D721Med (cell line): ENCODE measurements around the gene FLAD1.
A peak's percentile ranks its signal among the peaks of the same experiment; 100 is the strongest.

Experiments
- DNase-seq: peaks from one replicate; pipeline ENCODE4 v3.0.0; 2011; ENCODE audit warnings: low spot score; ENCODE audit not compliant: insufficient read length
- FAIRE-seq: peaks from 2 replicates; lab custom pipeline; 2011; peaks lifted over from hg19 to GRCh38; lab: Jason Lieb, UNC
- CTCF ChIP-seq: IDR thresholded peaks from 2 replicates; pipeline ENCODE4 v1.5.1; 2012; ENCODE audit warnings: mild to moderate bottlenecking, control low read depth; ENCODE audit not compliant: insufficient read depth; ENCODE audit errors: missing control alignments

FLAD1 gene

DNA sequence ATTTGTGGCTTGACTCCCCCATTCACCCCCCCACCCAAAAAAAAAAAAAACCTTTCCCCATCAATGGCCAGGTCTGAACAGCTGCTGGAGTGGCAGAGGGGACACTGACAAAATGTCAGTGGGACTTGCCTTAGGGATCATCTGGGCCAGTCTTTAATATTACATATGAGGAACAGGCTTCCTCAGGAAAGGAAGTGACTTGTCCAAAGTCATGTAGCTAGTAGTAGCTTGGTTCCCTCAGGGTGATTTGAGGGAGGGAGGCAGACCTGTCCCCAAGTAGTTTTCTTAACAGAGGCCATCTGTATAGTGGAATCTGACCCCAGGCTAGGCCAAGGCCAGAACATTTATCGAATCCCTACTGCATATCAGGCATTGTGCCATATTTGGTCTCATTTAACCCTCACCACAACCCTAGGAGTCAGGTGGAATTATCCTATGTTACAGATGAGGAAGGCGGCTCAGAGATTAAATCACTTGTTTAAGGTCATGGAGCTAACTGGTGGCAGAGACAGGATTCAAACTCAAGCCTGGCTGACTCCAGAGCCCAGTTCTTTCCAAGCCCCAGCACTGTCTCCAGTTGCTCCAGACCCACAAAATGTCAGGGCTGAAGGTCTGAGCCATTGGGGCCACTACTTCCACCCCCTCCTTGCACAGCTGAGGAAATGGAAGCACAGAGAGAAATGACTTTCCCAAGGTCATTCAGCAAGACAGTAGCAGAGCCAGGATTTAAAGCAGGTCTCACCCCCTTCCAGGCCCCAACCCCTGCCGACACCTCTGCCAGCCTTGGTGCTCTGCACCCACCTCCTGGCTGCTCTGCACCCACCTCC is 29.8 kb downstream of the FLAD1 start:
- DNase-seq (no peak), FAIRE-seq (no peak)
- TF ChIP-seq CTCF = no peak

DNA sequence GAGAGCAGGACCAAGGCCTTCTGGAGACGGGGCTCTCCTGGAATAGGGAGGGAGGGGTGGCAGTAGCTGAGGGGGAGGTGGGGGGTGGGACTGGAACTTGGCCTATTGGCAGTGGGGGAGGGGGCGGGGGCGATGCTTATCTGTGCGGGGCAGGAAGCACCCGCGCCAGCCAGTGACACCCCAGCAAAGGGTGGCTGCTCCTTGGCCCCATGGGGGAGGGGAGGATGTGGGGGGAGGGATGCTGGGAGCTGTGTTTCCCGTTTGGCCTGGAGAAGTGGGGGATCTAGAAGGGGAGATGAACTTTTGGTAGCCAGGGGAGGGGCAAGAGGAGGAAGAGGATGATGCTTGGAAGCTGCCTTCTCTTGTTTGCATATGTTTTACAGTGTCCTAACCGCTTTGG is 30.5 kb downstream of the FLAD1 start:
- FAIRE-seq (no peak), DNase-seq (no peak)
- TF ChIP-seq CTCF = no peak

- DNase-seq (no peak), FAIRE-seq (no peak)
- no peak for TF ChIP-seq CTCF
Observed at GRCh38 chr1:155014709-155015508, 31.8 kb downstream of the FLAD1 start.

GRCh38 chr1:155015527-155016230 is 32.5 kb downstream of the FLAD1 start:
- DNase-seq = no peak
- FAIRE-seq = no peak
- no peak for TF ChIP-seq CTCF

- no peak for TF ChIP-seq CTCF
- no peak for FAIRE-seq
- DNase-seq = no peak
Observed at GRCh38 chr1:155016231-155016831, 33.2 kb downstream of the FLAD1 start.

GRCh38 chr1:155017041-155017945 is 34.1 kb downstream of the FLAD1 start:
- DNase-seq (peak; percentile 86), FAIRE-seq (no peak)
- peak; percentile 100 for TF ChIP-seq CTCF
